Neural cell (in vitro differentiated cells): ENCODE results near the gene BTG4. TPM values are rescaled to one million over a fixed set of nuclear protein-coding genes. Genes with fewer than 3 reads are reported as not detected.

Experiments used
- H2AFZ ChIP-seq: fragments of 200-600, 300-800 bp; sonication (generic), shearing (Covaris generic); 2 replicates; pipeline ENCODE4 v1.6.0; 2014; ENCODE audit warnings: low read depth, mild to moderate bottlenecking, antibody characterized with exemption, low read length, moderate library complexity
- H3F3A ChIP-seq: fragments of 200-600 bp; shearing (Covaris generic); 2 replicates; pipeline ENCODE4 v1.6.1; 2016; ENCODE audit warnings: mild to moderate bottlenecking, moderate library complexity, mixed read lengths, antibody characterized with exemption, low read length; ENCODE audit not compliant: insufficient read depth, poor library complexity, severe bottlenecking
- H3K27ac ChIP-seq: fragments of 200-600, 300-800 bp; sonication (generic), shearing (Covaris generic); 2 replicates; pipeline ENCODE4 v1.5.1; 2014; ENCODE audit warnings: mild to moderate bottlenecking, low read length, moderate library complexity
- H3K27me3 ChIP-seq: fragments of 300-800, 200-600 bp; sonication (generic), shearing (Covaris generic); 2 replicates; pipeline ENCODE4 v1.6.0; 2014; ENCODE audit warnings: mild to moderate bottlenecking, low read depth, low read length, moderate library complexity; ENCODE audit not compliant: insufficient read depth
- H3K36me3 ChIP-seq: fragments of 300-800, 200-600 bp; sonication (generic), shearing (Covaris generic); 2 replicates; pipeline ENCODE4 v1.5.1; 2014; ENCODE audit warnings: mild to moderate bottlenecking, antibody characterized with exemption, low read length, moderate library complexity; ENCODE audit not compliant: insufficient read depth
- H3K4me2 ChIP-seq: fragments of 300-800, 200-600 bp; sonication (generic), shearing (Covaris generic); 2 replicates; pipeline ENCODE4 v1.6.0; 2014; ENCODE audit warnings: mild to moderate bottlenecking, low read length
- H3K4me3 ChIP-seq: fragments of 300-800, 200-600 bp; sonication (generic), shearing (Covaris generic); 2 replicates; pipeline ENCODE4 v1.5.1; 2014; ENCODE audit warnings: mild to moderate bottlenecking, low read length, moderate library complexity
- H3K79me2 ChIP-seq: fragments of 200-600 bp; shearing (Covaris generic); replicated peaks from 2 replicates; pipeline ENCODE4 v1.6.0; 2014; ENCODE audit warnings: mild to moderate bottlenecking, low read length, moderate library complexity; ENCODE audit not compliant: insufficient read depth
- H3K9ac ChIP-seq: fragments of 300-800, 200-600 bp; sonication (generic), shearing (Covaris generic); 2 replicates; pipeline ENCODE4 v1.6.1; 2016; ENCODE audit warnings: mild to moderate bottlenecking, low read length, mixed read lengths
- H3K9me2 ChIP-seq: fragments of 200-600 bp; shearing (Covaris generic); 2 replicates; pipeline ENCODE4 v1.6.1; 2016; ENCODE audit warnings: mild to moderate bottlenecking, low read length, mixed read lengths; ENCODE audit not compliant: insufficient read depth
- H3K9me3 ChIP-seq: fragments of 200-600, 300-800 bp; sonication (generic), shearing (Covaris generic); 2 replicates; pipeline ENCODE4 v1.6.1; 2016; ENCODE audit warnings: mild to moderate bottlenecking, mixed run types, low read length, moderate library complexity, mixed read lengths
- H4K20me1 ChIP-seq: fragments of 200-600 bp; shearing (Covaris generic); 2 replicates; pipeline ENCODE4 v1.6.1; 2016; ENCODE audit warnings: mild to moderate bottlenecking, mixed run types; ENCODE audit not compliant: insufficient read depth
- CTCF ChIP-seq: fragments of 450-650 bp; IDR thresholded peaks from 2 replicates; pipeline ENCODE4 v1.5.1; 2014; ENCODE audit warnings: antibody characterized with exemption, mild to moderate bottlenecking, moderate library complexity; ENCODE audit not compliant: poor library complexity, severe bottlenecking
- EP300 ChIP-seq: fragments of 450-650 bp; conservative IDR thresholded peaks from 2 replicates; pipeline ENCODE4 v1.6.1; 2014; ENCODE audit warnings: antibody characterized with exemption, mild to moderate bottlenecking, moderate library complexity; ENCODE audit not compliant: poor library complexity, severe bottlenecking
- EZH2 ChIP-seq: fragments of 200-600, 300-800 bp; shearing (Covaris generic), sonication (generic); IDR thresholded peaks from 2 replicates; pipeline ENCODE4 v1.6.1; 2014; ENCODE audit warnings: antibody characterized with exemption, low read length, borderline replicate concordance, mild to moderate bottlenecking; ENCODE audit not compliant: insufficient read depth, poor library complexity, severe bottlenecking
- MXI1 ChIP-seq: fragments of 450-650 bp; conservative IDR thresholded peaks from 2 replicates; pipeline ENCODE4 v1.6.1; 2014; ENCODE audit warnings: antibody characterized with exemption, mild to moderate bottlenecking; ENCODE audit not compliant: poor library complexity, severe bottlenecking
- POLR2AphosphoS5 ChIP-seq: IDR thresholded peaks from 2 replicates; pipeline ENCODE4 v1.6.1; 2012
- RAD21 ChIP-seq: fragments of 450-650 bp; conservative IDR thresholded peaks from 2 replicates; pipeline ENCODE4 v1.6.1; 2014; ENCODE audit warnings: antibody characterized with exemption, mild to moderate bottlenecking, moderate library complexity
- SMC3 ChIP-seq: fragments of 450-650 bp; conservative IDR thresholded peaks from 2 replicates; pipeline ENCODE4 v1.6.1; 2014; ENCODE audit warnings: antibody characterized with exemption, mild to moderate bottlenecking, moderate library complexity; ENCODE audit not compliant: poor library complexity
- TAF1 ChIP-seq: IDR thresholded peaks from 2 replicates; pipeline ENCODE4 v1.6.1; 2012; ENCODE audit warnings: low read depth
- polyA plus RNA-seq: library from polyadenylated mRNA; depleted of rRNA; stranded (reverse); fragments of >200 nt; gene quantifications from 2 replicates; pipeline ENCODE4 v1.2.3, GENCODE V29; 2014
- TF ChIP-seq, protein P1 (sequence below): IDR thresholded peaks from 2 replicates; pipeline ENCODE4 v1.6.1; 2012; ENCODE audit warnings: borderline replicate concordance

Gene BTG4
- polyA plus RNA-seq, 1 donor from 2014 or later: not detected

GRCh38 chr11:111537336-111537860 is 25.2 kb upstream of the BTG4 start:
- Histone ChIP-seq H3K9ac (no peak overlapping the region), H3K27ac (no peak overlapping the region), H3K79me2 (no peaks in the 10 kb centered on the region), H3K27me3 (peaks cover 44% of the 10 kb centered on the region), H3K36me3 (no peaks in the 10 kb centered on the region), H2AFZ (no peak overlapping the region), H3K4me2 (no peak overlapping the region), H3K9me2 (no peaks in the 10 kb centered on the region), H3K9me3 (no peaks in the 10 kb centered on the region), H4K20me1 (no peaks in the 10 kb centered on the region), H3K4me3 (no peak overlapping the region), H3F3A (no peaks in the 10 kb centered on the region)
- TF ChIP-seq RAD21 (no peak), EZH2 (no peak), TAF1 (no peak), EP300 (no peak), MXI1 (no peak), SMC3 (no peak), POLR2AphosphoS5 (no peak), CTCF (no peak)
- TF ChIP-seq, protein P1, sequence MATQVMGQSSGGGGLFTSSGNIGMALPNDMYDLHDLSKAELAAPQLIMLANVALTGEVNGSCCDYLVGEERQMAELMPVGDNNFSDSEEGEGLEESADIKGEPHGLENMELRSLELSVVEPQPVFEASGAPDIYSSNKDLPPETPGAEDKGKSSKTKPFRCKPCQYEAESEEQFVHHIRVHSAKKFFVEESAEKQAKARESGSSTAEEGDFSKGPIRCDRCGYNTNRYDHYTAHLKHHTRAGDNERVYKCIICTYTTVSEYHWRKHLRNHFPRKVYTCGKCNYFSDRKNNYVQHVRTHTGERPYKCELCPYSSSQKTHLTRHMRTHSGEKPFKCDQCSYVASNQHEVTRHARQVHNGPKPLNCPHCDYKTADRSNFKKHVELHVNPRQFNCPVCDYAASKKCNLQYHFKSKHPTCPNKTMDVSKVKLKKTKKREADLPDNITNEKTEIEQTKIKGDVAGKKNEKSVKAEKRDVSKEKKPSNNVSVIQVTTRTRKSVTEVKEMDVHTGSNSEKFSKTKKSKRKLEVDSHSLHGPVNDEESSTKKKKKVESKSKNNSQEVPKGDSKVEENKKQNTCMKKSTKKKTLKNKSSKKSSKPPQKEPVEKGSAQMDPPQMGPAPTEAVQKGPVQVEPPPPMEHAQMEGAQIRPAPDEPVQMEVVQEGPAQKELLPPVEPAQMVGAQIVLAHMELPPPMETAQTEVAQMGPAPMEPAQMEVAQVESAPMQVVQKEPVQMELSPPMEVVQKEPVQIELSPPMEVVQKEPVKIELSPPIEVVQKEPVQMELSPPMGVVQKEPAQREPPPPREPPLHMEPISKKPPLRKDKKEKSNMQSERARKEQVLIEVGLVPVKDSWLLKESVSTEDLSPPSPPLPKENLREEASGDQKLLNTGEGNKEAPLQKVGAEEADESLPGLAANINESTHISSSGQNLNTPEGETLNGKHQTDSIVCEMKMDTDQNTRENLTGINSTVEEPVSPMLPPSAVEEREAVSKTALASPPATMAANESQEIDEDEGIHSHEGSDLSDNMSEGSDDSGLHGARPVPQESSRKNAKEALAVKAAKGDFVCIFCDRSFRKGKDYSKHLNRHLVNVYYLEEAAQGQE: no peak

DNA sequence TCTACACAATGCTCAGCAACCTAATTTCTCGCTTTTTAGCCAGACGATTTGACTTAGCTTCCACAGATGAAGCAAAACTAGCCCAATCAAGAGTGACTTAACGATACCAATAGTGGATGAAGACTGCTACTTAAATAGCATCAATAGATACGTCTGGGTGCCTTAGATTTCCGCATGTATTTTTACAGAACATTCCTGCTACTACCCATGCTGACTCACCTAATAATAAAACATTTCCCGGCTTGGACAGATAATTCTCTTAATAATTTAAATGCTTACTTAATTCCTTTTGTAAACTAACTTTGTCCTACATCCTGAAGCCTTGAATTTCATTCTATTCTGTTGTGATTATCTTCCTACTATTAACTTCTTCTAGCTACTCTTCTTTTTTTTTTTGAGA is 23.1 kb upstream of the BTG4 start:
- H4K20me1 ChIP-seq: no peaks in the 10 kb centered on the region
- no peaks in the 10 kb centered on the region for H3K36me3 ChIP-seq
- no peak overlapping the region for H3K4me2 ChIP-seq
- no peaks in the 10 kb centered on the region for H3K79me2 ChIP-seq
- TF ChIP-seq RAD21: no peak
- TF ChIP-seq EZH2: no peak
- no peak for TF ChIP-seq EP300
- no peak for TF ChIP-seq SMC3
- no peak overlapping the region for H3K27ac ChIP-seq
- H2AFZ ChIP-seq: no peak overlapping the region
- H3K4me3 ChIP-seq: no peak overlapping the region
- no peak overlapping the region for H3K9ac ChIP-seq
- H3F3A ChIP-seq: no peaks in the 10 kb centered on the region
- H3K9me2 ChIP-seq: no peaks in the 10 kb centered on the region
- H3K9me3 ChIP-seq: no peaks in the 10 kb centered on the region
- H3K27me3 ChIP-seq: peaks cover 23% of the 10 kb centered on the region

DNA sequence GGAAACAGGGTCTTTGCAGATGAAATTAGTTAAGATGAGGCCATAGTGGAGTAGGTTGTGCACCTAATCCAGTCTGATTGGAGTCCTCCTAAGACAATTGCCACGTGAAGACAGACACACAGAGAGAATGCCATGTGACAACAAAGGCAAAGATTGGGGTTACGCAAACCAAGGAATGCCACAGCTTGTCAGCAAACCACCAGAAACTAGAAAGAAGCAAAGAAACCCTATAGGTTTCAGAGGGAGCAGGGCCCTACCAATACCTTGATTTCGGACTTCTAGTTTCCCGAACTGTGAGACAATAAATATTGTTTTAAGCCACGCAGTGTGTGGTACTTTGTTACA is 20.2 kb upstream of the BTG4 start:
- H3K9me3 ChIP-seq: no peaks in the 10 kb centered on the region
- no peak overlapping the region for H3K9ac ChIP-seq
- no peak overlapping the region for H3K27ac ChIP-seq
- no peak overlapping the region for H2AFZ ChIP-seq
- no peak overlapping the region for H3K4me2 ChIP-seq
- H3K79me2 ChIP-seq: no peaks in the 10 kb centered on the region
- no peaks in the 10 kb centered on the region for H3F3A ChIP-seq
- H3K27me3 ChIP-seq: no peaks in the 10 kb centered on the region
- no peaks in the 10 kb centered on the region for H3K9me2 ChIP-seq
- H3K36me3 ChIP-seq: no peaks in the 10 kb centered on the region
- H3K4me3 ChIP-seq: no peak overlapping the region
- no peaks in the 10 kb centered on the region for H4K20me1 ChIP-seq
- TF ChIP-seq EP300 (no peak), POLR2AphosphoS5 (no peak), TAF1 (no peak), SMC3 (no peak), EZH2 (no peak), CTCF (no peak), RAD21 (no peak), MXI1 (no peak)
- TF ChIP-seq, protein P1: no peak
